Measurements from ENCODE around the gene STPG4. TPM values are rescaled to one million over a fixed set of nuclear protein-coding genes. Genes with fewer than 3 reads are reported as not detected.
"Not testable (repeated sequence)": the region's sequence is repeated elsewhere in the genome, so short reads cannot be mapped to it uniquely, and the experiment has no call there.

Gene STPG4, protein sequence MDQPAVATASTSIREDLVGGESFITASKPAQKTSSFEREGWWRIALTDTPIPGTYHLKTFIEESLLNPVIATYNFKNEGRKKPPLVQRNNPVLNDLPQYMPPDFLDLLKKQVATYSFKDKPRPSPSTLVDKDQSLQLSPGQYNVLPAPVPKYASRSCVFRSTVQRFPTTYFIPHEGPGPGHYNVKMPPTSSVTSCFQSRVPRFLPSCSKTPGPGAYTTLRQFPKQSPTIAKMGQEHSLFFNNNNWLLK
- 0.17 and 0.19 TPM in 2 replicates for total RNA-seq (2014; rRNA removed)
- polyA plus RNA-seq (2012) = 0.10 TPM

DNA sequence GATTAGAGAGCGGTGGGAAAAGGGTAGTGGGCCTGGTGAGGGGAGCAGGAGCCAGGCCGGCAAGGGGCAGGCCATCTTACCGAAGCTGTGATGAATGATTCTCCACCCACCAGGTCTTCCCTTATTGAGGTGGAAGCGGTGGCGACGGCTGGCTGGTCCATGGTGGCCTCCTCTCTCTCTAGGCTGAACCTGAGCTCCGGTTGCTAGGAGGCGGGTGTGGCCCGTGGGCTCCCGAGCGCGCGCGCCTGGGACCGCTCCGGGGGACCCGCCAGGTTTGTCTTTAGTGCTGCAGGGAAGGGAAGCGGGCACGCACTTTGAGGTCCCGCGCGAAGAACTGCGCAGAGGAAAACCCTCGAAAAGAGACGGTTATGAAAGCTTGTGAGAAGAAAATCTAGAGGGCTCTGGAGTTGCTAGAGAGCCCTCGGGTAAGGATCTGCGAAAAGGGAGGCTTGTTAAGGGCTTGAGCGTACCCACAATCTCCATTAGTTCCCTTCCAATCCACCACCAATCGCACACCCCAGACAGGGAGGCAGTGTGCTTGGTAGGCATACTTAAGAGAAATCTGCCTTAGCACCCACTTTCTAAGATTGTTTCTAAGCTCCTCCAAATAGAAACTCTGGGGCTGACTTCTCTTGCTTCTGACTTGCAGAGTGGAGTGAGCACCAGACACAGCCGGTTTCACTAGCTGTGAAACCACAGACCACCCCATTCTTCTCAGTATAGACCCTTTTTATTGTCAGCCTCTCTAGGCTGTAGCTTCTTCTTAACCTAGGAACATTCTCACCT is at the start of gene STPG4:
STPG4 (minus strand) TSS at position 218 of the 786 bp plus-strand sequence; CDS start at position 161, 57 bp downstream.
- no peak for DNase-seq (ENCODE audit: low read depth)

DNA sequence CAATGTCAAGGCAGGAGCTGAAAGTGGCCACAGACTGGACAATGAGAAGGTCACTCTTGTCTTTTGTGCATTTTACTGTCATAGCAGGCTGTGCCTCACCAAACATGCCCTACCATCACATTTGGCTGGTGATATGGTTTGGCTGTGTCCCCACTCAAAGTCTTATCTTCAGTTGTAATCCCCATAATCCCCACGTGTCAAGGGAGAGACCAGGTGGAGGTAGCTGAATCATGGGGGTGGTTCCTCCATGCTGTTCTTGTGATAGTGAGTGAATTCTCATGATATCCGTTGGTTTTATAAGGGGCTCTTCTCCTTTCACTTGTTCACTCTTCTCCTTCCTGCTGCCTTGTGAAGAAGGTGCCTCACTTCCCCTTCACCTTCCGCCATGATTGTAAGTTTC is 49.6 kb upstream of the STPG4 start:
- DNase-seq (ENCODE audit: low read depth) = no peak

DNA sequence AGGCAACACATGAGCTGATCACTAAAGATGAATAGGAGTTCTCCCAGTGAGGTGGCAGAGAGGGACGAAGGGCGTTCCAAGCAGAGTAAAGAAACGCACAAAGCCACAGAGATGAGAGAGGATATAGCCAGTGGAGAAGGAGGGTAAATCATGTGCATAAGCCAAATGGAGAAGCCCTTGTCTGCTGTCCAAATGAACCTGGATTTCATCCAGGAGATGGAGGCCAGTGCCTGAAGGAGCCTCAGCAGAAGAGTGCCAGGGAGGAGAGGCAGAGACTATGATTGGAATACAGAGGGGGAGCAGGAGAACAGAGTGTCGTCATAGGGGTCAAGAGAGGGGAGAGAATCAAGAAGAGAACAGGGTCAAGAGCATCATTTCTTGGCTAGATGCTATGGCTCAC is 48.9 kb upstream of the STPG4 start:
- DNase-seq (ENCODE audit: low read depth) = no peak

DNA sequence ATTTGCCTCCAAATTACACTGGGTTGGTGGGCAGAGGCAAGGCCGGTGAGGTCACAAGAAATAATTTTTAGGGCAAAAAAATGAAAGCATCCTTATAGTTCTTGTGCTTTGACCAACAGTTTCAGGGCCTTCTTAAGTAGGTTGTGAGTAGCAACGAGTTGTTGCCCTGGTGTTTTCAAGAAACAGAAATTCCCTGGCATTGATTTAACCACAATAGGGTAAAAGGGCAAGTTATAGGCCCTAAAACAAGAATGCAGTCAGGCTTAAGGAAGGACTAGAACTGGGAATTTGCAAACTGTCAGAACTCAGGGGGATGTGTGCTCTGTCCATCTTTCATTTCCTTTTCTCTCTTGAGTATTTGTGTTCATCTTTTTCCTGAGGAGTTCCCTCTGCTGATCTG is 46.1 kb upstream of the STPG4 start:
- peak; percentile 75 for DNase-seq (ENCODE audit: low read depth)

DNA sequence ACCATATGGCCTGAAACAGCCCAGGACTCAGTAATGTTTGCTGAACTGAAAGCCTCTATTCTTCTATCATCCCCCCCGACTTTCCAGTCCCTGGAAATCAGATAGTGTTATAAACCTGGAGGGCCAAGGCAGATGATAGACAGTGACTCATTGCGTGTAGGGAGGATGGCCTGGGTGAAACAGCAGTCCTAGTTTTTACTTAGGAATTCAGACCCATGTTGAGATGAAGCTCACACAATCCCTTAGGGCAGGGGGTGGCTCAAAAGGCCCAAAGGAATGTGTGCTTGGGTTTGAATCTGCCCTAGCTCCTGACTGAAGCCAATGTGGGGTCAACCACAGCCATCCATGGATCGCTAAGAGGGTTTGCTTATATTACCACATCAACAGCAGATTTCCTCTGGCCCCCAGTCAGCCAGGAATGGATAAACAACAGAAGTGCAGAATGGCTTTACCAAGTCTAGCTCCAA is 43.9 kb upstream of the STPG4 start:
- DNase-seq (ENCODE audit: low read depth) = peak; percentile 99

DNA sequence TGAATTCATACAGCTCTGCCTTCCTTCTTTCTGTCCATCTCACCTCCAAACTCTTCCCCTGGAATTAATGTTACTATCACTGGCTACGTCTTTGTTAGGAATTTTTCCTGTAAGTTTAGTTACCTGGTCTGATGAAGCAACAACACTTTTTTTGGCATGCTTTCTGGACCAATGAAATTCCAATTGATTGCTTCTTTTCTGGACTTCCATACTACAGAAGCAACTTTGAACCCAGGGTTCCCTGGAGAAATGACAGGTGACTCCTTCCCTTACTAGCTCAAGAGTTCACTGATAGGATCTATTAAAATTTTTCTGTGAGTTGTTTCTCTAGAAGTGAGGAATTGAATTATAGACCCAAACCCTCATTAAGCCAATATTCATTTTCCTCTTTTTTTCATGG is 41.4 kb upstream of the STPG4 start:
- no peak for DNase-seq (ENCODE audit: low read depth)

DNA sequence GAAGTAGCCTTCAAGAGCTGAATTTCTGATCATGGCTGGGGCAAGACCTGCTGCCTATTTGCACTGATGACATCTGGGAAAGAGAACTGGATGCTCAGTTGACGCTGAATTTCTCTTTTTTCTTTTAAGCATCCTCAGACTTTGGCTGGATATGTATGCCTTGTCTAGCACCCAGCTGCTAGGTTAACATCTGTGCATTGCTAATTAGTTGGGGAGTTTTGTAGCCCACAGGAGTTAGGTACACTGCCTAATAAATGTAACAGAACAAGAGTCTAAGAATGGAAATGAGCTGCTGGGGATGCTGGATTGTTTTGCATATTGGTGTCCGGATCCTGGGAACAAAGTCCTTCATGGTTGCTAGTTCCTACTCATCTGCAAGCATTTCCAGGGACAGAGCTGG is 40.9 kb upstream of the STPG4 start:
- DNase-seq (ENCODE audit: low read depth) = no peak

DNA sequence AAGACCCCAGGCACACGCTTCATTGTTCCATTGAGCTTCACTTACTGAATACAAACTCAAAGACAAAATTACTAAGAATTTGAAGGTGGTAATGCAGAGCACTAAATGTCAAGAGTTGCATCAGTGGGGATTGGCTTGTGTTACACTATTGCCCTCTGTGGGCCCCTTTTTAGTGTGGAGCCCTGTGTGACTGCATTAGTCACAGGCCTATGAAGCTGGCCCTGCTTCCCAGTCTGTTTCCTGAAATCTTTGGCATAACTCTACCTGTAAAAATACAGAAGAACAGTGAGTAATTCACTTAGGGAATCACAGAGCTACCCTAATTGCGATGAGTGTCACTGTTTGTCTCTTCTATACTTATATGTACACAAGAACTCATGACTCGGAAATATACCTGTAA is 40.0 kb upstream of the STPG4 start:
- peak; percentile 65 for DNase-seq (ENCODE audit: low read depth)

DNA sequence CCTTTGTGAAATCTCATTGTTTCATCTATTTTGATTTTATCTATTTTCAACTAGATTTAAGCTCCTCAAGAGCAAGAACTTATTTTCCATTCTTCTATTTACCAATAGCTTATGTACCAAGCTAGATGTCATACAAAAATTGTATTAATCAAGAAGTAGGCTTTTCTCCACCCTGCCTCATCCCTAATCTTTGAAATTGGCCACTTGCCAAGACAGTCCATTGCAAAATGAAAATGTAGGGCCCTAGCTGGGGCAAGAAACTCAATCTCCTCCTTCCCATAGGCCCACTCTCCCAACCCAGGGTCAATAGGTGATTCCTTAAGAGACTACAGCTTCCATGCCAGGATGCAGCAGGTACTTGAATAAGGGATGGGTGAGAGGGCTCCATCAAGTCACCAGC is 39.3 kb upstream of the STPG4 start:
- DNase-seq (ENCODE audit: low read depth) = no peak

DNA sequence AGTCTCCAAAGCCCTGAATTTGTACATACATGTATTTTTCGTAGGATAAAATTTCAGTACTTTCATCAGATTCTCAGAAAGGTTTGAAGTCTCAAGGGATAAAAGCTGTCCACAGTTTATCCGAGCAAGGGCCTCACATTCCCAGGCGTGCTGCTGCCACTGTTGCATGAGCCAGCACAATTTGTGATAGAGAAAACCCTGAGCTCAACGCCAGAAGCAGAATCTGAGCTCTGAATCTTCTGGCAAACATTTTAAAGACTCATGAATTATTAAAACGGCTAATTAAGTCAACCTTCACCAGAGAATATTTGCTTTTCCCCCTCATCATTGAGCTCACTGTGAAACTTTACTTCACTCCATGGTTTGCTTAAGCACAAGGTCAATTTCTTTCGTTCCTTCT is 38.5 kb upstream of the STPG4 start:
- no peak for DNase-seq (ENCODE audit: low read depth)

DNA sequence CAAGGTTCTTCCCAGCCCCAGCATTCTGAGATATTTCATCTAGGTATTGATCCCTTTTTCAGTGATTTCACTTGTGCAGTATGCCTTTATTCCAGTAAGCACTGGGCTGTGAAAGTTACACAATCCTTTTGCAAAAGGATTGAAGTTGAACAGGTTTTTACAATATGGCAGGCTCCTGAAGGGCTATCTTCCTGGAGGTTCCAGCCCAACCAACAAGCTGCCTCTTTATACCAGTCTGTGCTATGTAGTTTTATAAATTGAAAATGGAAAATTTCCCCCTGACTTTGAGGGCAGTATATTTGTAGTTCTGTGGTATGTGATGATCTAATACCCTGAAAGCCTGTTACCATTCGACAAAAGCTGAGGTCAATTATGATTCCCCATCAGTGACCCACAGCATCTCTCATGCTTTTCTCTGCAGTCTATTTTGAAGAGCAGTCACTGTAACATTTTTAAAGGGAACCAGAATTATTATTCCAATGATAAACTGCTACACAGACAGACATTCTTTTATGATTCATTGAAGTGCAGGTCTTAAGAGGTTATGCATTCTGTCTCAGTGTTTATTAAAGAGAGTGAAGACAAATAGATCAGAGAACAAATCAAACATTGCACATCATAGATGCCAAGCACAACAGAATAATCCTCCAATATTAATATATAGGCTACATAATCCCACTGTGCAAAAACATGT is 35.2 kb upstream of the STPG4 start:
- peak; percentile 82 for DNase-seq (ENCODE audit: low read depth)

DNA sequence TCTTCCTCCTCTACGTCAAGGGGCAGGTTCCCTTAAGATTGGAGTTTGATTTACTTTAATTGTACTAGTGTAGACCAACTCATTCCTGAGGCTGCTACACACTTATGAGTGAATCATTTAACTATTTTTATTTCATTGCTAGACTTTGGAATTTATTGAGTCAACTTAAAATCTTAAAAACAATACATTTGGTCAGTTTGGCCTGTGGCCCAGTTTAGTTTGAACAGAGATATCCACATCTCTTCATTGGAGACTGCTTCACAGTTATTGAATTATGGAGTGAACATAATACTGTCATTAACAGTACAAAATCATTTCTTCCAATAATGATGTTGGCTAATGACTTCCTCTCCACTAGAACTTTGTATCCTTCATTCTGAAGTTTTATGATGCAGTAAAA is 34.5 kb upstream of the STPG4 start:
- peak; percentile 90 for DNase-seq (ENCODE audit: low read depth)

DNA sequence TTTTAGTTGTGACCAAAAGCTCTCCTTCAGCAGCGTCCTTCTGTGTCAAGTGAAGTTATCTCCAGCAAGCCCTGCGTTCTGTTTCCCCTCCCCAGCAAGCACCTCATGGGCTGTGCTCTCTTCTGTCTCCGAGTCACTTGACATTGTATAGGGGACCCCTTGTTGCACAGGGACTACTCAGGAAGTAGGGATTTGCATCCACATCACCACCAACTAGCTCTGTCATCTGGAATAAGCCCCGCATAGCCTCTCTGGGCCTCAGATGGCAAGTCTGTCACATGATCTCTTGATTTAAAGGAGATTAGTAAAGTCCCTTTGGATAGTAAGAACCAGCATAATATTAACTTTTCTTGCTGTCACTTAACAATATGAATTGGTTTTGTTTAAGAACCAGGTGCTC is 32.0 kb upstream of the STPG4 start:
- no peak for DNase-seq (ENCODE audit: low read depth)

DNA sequence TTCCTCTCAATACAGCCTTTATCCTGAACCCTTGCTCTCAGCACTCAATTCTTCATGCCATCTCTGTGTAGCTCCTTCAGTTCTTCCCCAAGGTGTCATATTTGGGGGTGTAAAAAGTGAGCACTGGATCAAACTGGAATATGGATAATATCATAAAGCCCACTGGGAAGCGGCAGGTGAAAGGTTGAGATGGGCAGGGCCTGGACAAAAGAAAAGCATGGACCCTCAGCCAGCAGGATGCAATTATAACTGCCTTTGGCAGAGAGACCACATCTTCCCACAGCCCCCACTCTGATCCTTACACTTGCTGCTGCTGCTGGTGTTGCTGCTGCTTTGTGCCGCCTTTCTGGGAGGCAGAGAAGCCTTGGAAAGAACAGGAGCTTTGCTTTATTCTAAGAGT is 31.2 kb upstream of the STPG4 start:
- DNase-seq (ENCODE audit: low read depth) = no peak

DNA sequence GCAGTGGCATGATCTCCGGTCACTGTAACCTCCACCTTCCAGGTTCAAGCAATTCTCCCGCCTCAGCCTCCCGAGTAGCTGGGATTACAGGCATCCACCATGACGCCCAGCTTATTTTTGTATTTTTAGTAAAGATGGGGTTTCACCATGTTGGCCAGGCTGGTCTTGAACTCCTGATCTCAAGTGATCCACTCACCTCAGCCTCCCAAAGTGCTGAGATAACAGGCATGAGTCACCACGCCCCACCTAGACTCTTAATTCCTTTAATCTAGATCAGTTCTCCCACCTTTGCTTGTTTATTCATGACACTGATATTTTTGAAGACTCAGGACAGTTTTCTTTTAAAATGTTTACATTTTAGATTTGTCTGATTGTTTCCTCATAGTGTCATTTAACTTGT is 30.0 kb upstream of the STPG4 start:
- DNase-seq (ENCODE audit: low read depth) = not testable (repeated sequence)

DNA sequence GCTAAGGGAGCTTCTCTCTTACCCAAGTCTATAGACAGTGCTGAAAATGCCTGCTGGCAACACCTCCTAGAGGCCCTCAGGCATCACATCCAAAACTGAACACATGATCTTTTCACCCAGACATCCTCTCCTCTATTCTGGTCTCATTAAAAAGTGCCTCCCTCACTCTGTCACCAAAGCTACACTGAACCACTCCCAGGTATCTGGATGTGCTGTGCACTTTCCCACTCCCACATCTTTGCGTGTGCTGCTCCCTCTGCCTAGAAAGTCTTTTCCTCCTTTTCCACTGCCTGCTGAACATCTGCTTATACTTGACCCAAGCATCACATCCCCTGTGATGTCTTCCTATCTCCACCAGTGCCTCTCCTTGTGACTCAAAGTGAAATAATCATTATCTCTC is 26.1 kb upstream of the STPG4 start:
- DNase-seq (ENCODE audit: low read depth) = no peak

DNA sequence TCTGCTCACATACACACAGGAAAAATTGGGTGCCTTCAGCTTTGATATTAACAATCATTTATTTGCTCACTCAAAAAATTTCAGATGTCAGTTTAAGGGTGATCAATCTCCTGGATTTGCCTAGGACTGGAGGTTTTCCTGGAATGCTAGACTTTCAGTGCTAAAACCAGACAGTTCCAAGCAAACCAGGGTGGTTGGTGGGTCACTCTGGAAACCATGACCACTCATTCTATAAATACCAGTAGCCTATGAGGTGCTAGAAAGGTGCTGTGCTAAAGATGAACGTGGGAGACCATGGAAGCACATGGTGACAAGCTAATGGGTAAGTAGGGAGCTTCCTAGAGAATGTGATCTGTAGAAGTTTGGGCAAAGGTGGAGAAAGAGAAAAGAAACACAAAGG is 25.4 kb upstream of the STPG4 start:
- DNase-seq (ENCODE audit: low read depth) = no peak

DNA sequence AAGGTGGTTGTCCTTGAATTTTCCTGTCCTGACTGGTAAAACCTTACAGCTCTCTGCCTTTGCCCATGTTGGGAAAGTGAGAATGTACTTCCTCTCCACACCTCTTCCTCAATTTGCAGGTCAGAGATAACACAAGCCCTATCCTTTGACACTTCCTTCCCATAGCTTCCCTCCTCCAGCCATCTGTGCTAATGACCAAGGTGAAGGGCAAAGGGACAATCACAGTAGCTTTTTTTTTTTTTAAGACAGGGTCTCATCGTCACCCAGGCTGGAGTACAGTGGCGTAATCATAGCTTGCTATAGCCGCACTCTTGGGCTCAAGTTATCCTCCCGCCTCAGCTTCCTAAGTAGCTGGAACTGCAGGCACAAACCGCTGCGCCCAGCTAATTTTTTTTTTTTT is 24.3 kb upstream of the STPG4 start:
- no peak for DNase-seq (ENCODE audit: low read depth)

DNA sequence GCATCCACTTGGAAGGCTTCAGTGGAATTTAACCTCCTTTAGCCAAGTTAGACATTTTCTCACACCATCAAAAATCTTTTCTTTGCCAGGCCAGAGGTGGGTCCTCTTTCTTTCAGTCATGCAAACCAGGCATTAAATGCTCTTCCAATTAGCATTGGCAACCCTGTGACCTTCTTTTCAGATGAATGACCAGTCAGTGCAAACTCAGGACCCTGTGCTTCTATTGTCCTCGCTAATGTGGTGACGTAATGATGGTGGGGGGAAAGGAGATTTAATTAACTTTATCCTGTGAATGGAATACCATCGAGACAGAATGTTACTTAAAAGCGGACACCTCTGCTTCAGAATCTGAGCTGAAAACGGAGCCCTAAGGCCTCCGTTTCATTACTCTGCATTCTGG is 23.2 kb upstream of the STPG4 start:
- no peak for DNase-seq (ENCODE audit: low read depth)

DNA sequence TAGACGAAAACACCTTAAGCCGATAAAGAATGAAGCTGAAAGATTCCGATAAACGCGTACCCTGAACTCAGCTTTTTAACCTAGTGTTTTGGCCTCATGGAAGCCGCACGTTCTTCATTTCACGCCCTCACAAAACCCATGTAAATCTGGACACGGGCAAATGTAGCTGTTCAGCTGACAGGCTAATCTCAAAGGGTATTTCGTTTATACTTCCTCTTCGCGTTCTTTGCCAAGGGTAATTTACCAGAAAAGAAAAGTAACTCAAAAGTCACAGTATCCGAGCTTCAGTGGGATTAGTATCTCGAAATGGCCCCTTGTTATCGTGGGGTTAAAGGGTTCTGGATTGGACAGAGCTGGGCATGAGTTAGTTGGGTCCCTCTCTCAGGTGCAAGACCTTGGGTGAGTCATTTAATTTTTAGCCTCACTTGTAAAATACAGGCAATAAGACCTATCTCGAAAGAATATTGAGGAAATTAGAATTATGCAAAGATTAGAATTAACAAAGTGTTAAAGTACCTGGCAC is 22.0 kb upstream of the STPG4 start:
- DNase-seq (ENCODE audit: low read depth) = no peak

DNA sequence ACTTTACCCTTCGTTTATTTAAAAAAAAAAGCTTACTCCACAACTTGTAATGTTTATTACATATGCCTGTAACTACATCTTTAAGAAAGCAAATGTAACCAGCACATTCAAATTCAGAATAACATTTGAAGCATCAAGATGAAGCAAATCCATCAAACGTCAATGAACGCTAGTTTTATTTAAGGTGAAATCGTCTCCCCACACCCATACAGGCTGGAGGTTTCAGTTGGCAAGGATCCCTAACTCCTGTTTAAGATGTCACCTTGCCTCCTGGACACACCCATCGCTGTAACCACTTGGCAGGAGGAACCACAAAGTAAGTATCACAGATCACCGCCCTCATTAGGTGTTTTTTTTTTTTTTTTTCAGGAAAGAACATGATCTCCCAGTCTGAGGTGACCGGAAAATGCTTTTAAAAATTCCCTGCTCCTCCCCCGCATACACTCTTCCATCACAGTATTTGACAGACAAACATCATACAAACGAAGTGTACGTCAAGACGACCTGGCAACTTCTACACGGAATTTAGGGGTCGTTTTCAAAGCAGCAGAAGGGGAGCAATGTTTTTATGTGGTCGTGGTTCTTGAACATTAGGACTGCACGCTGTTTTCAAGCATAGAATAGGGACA is 19.7 kb upstream of the STPG4 start:
- DNase-seq (ENCODE audit: low read depth) = peak; percentile 75
